Right lobe of liver (tissue), 4 donors: ENCODE measurements around the gene PLCB1.

Source experiments
- POLR2A ChIP-seq: fragments of 450-650 bp; IDR thresholded peaks from one replicate; pipeline ENCODE4 v1.6.1; 2017; ENCODE audit warnings: antibody characterized with exemption, mild to moderate bottlenecking
- TF ChIP-seq, protein P1 (sequence below), 4 donors: fragments of 200-600 bp in 3 of 4; fragments of 450-650 bp in 1 of 4; IDR thresholded peaks; one replicate each; pipeline versions ENCODE4 v1.5.1 to v1.8.0; 2016 to 2022; ENCODE audit warnings: antibody characterized with exemption in 4 of 4, mild to moderate bottlenecking in 2 of 4
- donor health status: DM: no; HTN: no; CAD: no.
- donor health status: DM: no; HTN: no; CAD: no.
- donor health status: DM: no; HTN: yes; CAD: no.

DNA sequence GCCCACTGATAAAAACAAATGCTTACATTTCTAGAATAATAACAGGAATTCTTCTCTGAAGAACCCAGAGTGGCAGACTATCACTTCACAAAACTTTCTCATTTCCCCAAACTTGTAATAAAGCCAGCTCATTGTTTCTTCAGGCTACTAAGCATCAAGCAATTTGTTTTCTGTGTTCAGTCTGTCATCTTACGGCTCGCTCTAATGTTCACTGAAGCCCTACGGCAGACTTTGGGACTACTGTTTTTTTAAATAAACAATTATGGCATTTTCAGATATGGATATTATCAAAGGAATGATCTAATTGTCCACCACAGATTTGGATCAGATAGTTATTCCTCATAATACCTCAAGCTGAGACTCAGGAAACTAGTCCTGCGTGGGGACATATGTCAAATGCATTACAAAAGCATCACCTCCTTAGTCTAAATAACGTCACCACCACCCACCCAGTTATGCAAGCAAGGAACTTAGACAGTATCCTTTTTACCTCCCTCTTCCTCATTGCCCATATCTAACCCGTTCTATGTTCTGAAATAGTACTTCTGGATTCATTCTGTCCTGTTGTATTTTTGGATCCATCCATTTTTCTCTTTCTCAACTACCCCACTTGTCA lies 415.1 kb downstream of the PLCB1 start:
- TF ChIP-seq, protein P1, sequence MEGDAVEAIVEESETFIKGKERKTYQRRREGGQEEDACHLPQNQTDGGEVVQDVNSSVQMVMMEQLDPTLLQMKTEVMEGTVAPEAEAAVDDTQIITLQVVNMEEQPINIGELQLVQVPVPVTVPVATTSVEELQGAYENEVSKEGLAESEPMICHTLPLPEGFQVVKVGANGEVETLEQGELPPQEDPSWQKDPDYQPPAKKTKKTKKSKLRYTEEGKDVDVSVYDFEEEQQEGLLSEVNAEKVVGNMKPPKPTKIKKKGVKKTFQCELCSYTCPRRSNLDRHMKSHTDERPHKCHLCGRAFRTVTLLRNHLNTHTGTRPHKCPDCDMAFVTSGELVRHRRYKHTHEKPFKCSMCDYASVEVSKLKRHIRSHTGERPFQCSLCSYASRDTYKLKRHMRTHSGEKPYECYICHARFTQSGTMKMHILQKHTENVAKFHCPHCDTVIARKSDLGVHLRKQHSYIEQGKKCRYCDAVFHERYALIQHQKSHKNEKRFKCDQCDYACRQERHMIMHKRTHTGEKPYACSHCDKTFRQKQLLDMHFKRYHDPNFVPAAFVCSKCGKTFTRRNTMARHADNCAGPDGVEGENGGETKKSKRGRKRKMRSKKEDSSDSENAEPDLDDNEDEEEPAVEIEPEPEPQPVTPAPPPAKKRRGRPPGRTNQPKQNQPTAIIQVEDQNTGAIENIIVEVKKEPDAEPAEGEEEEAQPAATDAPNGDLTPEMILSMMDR (IDR thresholded peaks at IDR 0.05), result no peak
- no peak for TF ChIP-seq POLR2A
